Transverse colon (tissue), 4 donors: ENCODE data around the gene NOP56.

Experiments
- CTCF ChIP-seq, 5 experiments: fragments of 200-600 bp in 3 of 5; fragments of 450-650 bp in 2 of 5; sonication (generic) in 3 of 5; IDR thresholded peaks; 1 replicate in 2 of 5; 2 replicates in 3 of 5; pipeline ENCODE4 v1.5.1; 2016 to 2017; ENCODE audit warnings: antibody characterized with exemption in 5 of 5, inconsistent platforms in 3 of 5, mild to moderate bottlenecking in 2 of 5, moderate library complexity in 1 of 5
- EP300 ChIP-seq: sonication (generic); formaldehyde crosslinking; IDR thresholded peaks from one replicate; pipeline ENCODE4 v1.6.1; 2017; ENCODE audit warnings: antibody characterized with exemption, low read depth
- POLR2A ChIP-seq: fragments of 450-650 bp; IDR thresholded peaks from one replicate; pipeline ENCODE4 v1.6.1; 2016; ENCODE audit warnings: antibody characterized with exemption, mild to moderate bottlenecking, moderate library complexity
- POLR2AphosphoS5 ChIP-seq, 3 donors: sonication (generic); formaldehyde crosslinking; IDR thresholded peaks; one replicate each; pipeline ENCODE4 v1.6.1; 2016; ENCODE audit warnings: antibody characterized with exemption in 3 of 3

GRCh38 chr20:2703716-2704475 lies 51.5 kb downstream of the NOP56 start:
- TF ChIP-seq POLR2A (no peak), CTCF (IDR thresholded peaks at IDR 0.05) (no peak), EP300 (no peak), POLR2AphosphoS5 (IDR thresholded peaks at IDR 0.05) (no peak)
